HG03571 (cell line): ENCODE measurements around the gene ELANE.
A peak's percentile ranks its signal among the peaks of the same experiment; 100 is the strongest.

ENCODE experiments used
- ATAC-seq: cut with Tn5 transposase; IDR thresholded peaks from one replicate; pipeline ENCODE4 v1.9.1; 2021; ENCODE audit not compliant: unreplicated experiment

Gene ELANE

GRCh38 chr19:892894-893689 is 41.0 kb downstream of the ELANE start, which contains the start of the genes MED16 and RNU6-9:
Gene MED16, minus strand, starts transcription at chr19:893187. Its CDS starts 2,056 bp downstream, at chr19:891131.
Gene RNU6-9, plus strand, starts transcription at chr19:893484.
- peak; percentile 66 for ATAC-seq

- ATAC-seq = no peak
Measured at GRCh38 chr19:896434-896833, 44.3 kb downstream of the ELANE start.

DNA sequence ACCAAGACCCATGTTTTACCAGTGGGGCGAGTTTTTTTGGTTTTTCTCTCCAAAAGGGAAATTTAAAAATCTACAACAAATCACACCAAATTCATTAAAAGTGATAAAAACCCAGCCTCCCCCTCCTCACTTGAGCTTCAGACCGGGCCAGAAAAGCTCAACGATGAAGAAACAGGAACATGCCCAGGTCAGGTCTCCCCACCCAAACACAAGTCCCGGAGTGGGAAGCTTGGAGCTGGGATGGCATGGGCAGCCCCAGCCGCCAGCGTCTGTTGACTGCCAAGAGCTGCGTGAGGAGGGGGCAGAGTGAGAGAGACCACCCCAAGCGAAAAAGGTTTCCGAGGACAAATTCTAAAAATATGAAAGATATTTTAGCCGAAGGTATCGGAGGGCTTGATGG is 44.9 kb downstream of the ELANE start:
- ATAC-seq = no peak

DNA sequence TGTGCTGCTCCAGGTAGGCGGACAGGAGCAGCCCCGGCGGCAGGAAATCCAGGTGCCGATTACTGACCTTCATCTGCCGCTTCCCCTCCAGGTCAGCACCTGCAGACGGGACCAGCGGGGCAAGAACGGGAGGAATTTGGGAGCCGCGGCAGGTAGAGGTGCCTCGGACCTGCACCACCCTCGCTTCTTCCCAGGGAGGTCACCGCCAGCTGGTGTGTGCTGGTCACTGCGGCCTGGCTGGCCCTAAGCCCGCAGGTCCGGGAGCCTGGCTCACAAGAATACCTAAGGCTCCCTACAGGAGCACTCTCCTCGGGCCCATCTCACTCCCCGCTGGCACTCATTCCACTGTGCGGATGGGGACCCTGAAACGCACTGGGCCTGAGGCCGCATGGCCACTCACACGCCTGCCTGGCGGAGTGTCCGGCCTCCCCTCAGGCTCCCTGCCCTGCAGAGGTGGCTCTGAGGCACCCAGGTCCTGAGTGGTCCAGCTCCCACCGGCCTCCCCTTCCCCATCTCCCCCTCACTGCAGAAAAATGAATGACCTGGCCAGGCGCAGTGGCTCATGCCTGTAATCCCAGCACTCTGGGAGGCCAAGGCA is 45.4 kb downstream of the ELANE start:
- no peak for ATAC-seq

DNA sequence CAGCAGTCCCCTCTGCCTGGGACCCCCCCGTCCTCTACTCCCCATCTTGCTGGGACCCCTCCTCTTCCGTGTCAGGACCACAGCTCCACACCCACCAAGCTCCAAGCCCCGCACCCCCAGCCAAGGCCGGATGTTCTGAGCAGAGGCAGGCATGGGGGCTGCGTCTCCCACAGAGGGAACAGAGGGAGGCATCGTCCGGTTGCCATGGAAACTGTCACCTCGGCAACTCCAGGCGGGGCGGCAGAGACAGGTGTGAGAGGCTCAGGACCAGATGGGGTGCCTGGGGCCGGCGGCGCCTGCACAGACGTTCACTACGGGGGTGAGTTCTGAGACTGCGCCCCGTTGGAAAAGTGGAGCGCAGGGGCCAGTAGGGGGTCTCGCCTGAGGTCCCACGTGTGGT is 46.6 kb downstream of the ELANE start:
- ATAC-seq = no peak

DNA sequence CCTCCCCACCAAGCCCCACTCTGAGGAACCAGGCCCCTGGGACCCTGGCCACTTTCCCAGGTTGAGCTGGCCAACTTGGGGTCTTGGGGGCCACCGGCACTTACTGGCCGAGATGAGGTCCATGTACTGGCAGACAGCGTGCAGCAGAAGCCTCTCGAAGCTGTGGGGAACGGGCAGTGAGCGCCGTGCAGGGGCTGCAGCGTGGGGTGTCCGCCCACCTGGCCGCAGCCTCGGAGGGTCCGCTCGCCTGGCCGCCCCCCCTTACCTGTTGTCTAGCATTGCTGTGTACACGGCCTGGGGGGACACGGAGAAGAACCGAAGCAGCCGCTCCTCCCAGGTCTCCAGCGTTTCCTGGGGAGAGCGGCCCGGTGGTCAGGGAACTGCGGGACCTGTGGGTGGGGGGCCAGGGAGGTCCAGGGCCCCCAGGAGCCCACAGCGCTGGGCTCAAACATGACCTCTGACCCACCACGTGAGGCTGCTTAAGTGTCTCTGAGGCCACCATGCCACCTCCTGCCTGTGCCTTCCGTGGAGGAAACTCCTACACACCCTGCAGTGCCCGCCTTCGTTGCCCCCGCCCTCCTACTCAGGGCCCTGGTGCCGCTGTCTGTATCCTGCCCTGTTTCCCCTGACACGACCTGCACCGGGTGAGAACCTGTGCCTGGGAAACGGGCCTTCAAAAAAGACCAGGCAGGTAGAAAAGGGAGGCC is 47.4 kb downstream of the ELANE start:
- ATAC-seq = no peak

GRCh38 chr19:900043-900301 is 47.9 kb downstream of the ELANE start:
- no peak for ATAC-seq

- ATAC-seq = no peak
Measured at GRCh38 chr19:900302-901111, 48.4 kb downstream of the ELANE start.

DNA sequence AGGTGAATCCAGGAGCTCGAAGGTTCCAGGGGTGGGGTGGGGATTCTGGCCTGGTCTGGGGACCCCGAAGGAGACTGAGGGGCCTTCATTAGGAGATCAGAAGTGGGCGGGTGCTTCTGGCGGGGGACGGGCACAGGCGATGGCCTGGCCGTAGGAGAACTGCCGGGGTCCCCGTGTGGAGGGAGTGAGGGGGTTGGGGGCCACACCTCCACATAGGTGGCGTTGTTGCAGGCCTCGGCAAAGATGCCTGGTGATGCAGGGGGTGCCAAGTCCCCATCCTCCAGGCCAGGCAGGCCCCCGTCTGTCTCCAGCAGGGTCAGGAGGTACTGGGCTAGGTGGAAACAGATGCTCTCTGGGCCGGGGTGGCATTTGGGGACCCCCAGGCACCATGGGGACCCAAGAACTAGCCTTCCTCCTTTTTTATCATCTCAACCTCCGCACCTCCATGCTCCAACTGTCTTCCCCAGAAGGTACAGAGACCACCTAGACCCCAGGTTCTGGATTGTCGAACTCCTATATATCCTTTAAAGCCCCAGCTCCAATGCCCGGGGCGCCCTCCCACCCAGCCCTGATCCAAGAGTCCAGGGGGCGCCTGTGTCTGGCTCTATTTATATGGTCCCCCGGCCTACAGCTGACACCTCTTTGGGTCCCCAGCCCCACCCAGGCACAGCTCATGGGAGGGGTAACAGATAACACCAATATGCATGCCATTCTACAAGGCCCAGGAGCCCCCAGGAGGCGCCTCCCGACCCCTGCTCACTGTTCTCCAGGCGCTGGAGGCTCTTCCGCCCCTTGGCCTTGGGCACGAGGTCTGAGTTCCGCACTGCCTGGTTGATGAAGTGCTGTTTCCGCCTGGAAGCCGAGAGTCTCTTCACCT is 49.4 kb downstream of the ELANE start:
- no peak for ATAC-seq

- no peak for ATAC-seq
Measured at GRCh38 chr19:902093-902370, 49.9 kb downstream of the ELANE start.

DNA sequence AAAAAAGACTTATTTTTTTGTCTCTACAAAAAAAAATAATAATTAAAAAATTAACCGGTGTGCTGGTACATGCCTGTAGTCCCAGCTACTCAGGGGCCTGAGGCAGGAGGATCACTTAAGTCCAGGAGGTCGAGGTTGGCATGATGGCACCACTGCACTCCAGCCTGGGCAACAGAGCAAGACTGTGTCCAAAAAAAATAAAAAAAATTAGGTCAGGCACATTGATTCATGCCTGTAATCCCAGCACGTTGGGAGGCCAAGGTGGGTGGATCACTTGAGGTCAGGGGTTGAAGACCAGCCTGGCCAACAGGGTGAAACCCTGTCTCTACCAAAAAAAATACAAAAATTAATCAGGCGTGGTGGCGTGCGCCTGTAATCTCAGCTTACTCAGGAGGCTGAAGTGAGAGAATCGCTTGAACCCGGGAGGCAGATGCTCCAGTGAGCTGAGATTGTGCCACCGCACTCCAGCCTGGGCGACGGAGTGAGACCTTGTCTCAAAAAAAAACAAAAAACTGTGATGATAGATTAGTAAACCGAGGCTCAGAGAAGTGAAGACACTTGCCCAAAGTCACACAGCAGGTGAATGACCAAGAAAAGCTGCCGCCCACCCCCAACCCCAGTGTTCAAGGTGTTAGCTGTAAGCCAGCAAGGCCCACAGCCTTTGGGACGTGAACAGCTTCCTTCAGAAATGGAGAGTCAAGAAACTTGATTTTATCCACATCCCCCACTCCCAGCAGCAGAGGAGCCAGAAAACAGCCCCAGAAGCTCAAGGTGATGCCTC is 50.5 kb downstream of the ELANE start:
- ATAC-seq = no peak

GRCh38 chr19:903266-903797 is 51.2 kb downstream of the ELANE start:
- no peak for ATAC-seq

- ATAC-seq = no peak
Measured at GRCh38 chr19:904545-904944, 52.4 kb downstream of the ELANE start.
